Measurements from ENCODE around the gene IER3IP1.
"Not testable (repeated sequence)": the region's sequence is repeated elsewhere in the genome, so short reads cannot be mapped to it uniquely, and the experiment has no call there.

The IER3IP1 gene

DNA sequence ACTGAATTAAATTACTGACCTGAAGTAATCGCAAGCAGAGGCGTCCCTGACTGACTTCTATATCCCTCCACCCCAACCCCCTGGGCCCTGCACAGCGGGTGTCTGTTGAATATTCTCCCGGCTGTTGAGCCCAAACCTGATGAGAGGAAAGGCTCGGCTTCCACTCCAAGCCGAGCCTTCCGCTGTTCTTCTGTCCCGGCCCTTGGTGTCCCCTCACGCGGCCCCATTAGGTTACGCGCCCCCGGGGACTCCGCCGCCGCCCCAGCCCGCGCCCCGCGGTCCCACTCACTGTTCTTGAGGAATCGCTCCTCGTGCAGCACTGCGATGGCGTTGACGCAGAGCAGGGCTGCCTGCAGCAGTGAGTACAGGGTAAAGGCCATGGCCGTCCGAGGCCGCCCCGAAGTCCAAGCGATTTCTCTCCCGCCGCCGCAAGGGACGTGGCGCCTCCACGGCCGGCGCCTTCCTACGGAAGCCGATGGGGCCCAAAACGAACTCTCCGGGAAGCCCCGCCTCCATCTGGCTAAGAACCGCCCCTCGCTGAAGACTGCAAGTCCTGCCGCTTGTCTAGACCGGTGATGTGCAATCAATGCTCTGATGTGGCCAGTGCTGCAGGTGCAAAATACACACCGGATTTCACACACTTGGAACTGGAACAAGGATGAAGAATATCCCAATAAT is at the start of gene IER3IP1:
Gene IER3IP1, minus strand, starts transcription at position 467 of the 678 bp plus-strand sequence. Its CDS starts 87 bp downstream, at position 380.
- in situ Hi-C loops (cut with HindIII; ENCODE audit: low sequenced_read_pairs) = no loop called here

GRCh38 chr18:47215554-47216138 is 39.5 kb upstream of the IER3IP1 start:
- in situ Hi-C loops (cut with HindIII; ENCODE audit: low sequenced_read_pairs) = no loop called here

- in situ Hi-C loops (cut with HindIII; ENCODE audit: low sequenced_read_pairs) = no loop called here
Measured at GRCh38 chr18:47209171-47209570, 33.0 kb upstream of the IER3IP1 start.

- in situ Hi-C loops (cut with HindIII; ENCODE audit: low sequenced_read_pairs) = no loop called here
Measured at GRCh38 chr18:47206945-47207637, 30.9 kb upstream of the IER3IP1 start.

GRCh38 chr18:47204908-47205522 is 28.9 kb upstream of the IER3IP1 start:
- in situ Hi-C loops (cut with HindIII; ENCODE audit: low sequenced_read_pairs) = no loop called here

GRCh38 chr18:47203626-47204464 is 27.7 kb upstream of the IER3IP1 start:
- in situ Hi-C loops (cut with HindIII; ENCODE audit: low sequenced_read_pairs) = no loop called here

GRCh38 chr18:47195961-47196360 is 19.8 kb upstream of the IER3IP1 start:
- in situ Hi-C loops (cut with HindIII; ENCODE audit: low sequenced_read_pairs) = not testable (repeated sequence)

DNA sequence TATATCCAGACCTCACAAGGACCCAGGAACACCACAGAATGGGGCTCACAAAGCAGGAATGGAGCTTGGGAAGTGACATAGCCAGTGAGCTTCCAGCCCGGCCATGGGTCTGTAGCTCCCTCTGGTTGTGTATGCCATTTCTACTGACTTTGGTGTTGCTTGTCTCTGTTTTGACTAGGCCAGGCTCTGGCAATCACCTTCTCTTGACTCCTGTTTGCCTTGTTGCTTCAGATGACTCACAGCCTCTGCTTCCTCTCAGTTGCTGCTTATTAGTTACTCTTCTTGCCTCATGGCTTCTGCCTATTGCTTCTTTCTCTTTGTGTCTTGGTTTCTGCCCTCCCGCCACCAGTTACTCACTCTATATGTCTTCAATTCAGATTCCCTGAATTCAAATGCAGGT is 15.8 kb upstream of the IER3IP1 start:
- in situ Hi-C loops (cut with HindIII; ENCODE audit: low sequenced_read_pairs) = no loop called here

- in situ Hi-C loops (cut with HindIII; ENCODE audit: low sequenced_read_pairs) = no loop called here
Measured at GRCh38 chr18:47187721-47188120, 11.6 kb upstream of the IER3IP1 start.

- in situ Hi-C loops (cut with HindIII; ENCODE audit: low sequenced_read_pairs) = no loop called here
Measured at GRCh38 chr18:47184419-47185050, 8.4 kb upstream of the IER3IP1 start.

GRCh38 chr18:47182156-47182555 is 6.0 kb upstream of the IER3IP1 start:
- in situ Hi-C loops (cut with HindIII; ENCODE audit: low sequenced_read_pairs) = not testable (repeated sequence)

GRCh38 chr18:47180765-47181164 is 4.6 kb upstream of the IER3IP1 start:
- in situ Hi-C loops (cut with HindIII; ENCODE audit: low sequenced_read_pairs) = no loop called here

DNA sequence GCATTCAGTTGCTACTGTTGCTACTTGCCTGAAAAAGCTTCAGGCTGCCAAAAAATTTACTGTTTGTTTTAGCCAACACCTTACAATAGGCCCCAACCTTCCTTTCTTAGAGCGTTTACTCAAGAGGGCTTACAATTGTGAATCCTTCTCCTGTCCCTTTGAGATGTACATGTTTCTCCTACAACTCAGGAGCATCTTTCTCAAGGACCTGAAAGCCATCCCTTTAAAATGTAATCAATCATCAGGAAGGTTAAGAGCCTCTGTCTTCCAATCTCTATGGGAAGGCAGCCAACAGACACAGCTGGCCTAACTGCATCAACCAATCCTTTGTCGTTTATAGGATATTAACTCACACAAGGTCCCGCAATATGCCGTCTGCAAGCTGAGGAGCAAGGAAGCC is 3.4 kb upstream of the IER3IP1 start:
- in situ Hi-C loops (cut with HindIII; ENCODE audit: low sequenced_read_pairs) = no loop called here

DNA sequence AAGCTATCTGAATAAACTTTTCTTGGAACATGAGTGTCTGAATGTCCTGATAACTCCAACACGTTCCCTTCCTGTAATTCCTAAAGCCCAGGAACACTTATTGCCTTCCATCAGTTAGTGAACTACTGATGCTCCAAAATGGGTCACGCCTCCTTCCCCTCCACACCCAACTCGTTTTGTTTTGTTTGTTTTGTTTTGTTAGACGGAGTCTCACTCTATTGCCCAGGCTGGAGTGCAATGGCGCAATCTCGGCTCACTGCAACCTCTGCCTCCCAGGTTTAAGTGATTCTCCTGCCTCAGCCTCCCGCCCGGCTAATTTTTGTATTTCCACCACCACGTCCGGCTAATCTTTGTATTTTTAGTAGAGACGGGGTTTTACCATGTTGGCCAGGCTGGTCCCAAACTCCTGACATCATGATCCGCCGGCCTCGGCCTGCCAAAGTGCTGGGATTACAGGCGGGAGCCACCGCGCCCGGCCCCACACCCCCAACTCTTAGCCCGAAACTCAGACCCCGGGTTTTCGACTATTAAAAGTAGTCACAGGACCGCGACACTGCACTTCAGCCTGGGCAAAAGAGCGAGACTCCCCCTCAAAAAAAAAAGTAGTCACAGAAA is 774 bp downstream of the IER3IP1 start:
- in situ Hi-C loops (cut with HindIII; ENCODE audit: low sequenced_read_pairs) = no loop called here

DNA sequence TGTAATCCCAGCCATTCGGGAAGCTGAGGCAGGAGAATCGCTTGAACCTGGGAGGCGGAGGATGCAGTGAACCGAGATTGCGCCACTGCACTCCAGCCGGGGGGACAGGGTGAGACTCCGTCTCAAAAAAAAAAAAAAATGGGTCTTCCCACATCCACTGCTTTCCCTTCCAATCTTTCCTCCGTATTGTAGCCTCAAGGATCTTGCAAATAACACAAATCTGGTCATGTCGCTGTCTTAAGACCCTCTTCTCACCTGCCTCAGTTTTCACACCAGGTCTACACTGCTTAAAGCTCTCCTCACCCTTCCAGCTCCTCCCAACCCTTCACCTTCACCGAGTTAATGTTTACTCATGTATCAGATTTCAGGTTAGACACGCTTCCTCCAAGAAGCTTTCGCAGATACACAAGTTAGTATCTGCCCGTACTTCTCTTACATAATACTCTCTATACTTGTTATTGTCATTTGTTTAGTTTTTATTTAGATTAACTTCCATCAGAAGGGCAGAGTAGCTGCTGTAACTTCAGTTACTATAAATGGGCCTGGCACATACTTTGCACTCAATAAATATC is 1.5 kb downstream of the IER3IP1 start:
- in situ Hi-C loops (cut with HindIII; ENCODE audit: low sequenced_read_pairs) = no loop called here

- in situ Hi-C loops (cut with HindIII; ENCODE audit: low sequenced_read_pairs) = no loop called here
Measured at GRCh38 chr18:47172476-47172875, 3.7 kb downstream of the IER3IP1 start.

GRCh38 chr18:47168913-47169312 is 7.3 kb downstream of the IER3IP1 start:
- in situ Hi-C loops (cut with HindIII; ENCODE audit: low sequenced_read_pairs) = no loop called here

- in situ Hi-C loops (cut with HindIII; ENCODE audit: low sequenced_read_pairs) = no loop called here
Measured at GRCh38 chr18:47168509-47168908, 7.7 kb downstream of the IER3IP1 start.

DNA sequence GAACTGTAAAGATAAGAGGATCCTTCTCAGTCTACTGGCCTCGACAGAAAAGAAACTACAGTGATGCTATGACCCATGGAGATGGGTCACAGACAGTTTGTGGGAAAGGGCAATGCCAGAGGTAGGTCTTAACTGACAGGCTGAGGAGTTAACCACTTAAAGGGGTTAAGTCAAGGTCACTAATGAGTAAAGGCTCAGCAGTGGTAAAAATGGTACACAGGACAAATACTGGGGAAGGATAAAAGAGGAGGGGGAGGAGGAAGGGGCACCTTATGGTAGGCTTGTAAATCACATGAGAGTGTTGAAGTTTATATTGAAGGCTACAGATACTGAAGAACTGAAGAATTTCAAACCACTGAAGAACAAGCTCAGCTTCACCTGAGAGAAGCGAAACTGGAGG is 9.9 kb downstream of the IER3IP1 start:
- in situ Hi-C loops (cut with HindIII; ENCODE audit: low sequenced_read_pairs) = no loop called here

DNA sequence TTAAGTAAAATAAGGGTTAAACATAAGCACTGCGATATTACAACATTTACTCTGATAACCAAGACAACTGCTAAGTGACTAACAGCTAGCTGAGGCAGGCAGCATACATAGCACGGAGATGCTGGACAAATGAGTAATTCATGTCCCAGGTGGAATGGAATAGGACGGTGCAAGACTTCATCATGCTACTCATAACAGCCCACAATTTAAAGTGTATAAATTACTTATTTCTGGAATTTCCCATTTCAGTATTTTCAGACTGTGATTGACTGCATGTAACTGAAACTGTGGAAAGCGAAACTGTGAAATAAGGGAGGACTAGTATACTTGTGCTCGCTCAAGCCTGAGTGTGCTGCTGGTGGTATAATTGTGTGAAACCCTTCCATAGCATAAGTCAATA is 12.9 kb downstream of the IER3IP1 start:
- in situ Hi-C loops (cut with HindIII; ENCODE audit: low sequenced_read_pairs) = no loop called here

All from DLD1 (cell line).